ENCODE measurements around the gene CDK5RAP2.
"Not testable (repeated sequence)": the region's sequence is repeated elsewhere in the genome, so short reads cannot be mapped to it uniquely, and the experiment has no call there.

DNA sequence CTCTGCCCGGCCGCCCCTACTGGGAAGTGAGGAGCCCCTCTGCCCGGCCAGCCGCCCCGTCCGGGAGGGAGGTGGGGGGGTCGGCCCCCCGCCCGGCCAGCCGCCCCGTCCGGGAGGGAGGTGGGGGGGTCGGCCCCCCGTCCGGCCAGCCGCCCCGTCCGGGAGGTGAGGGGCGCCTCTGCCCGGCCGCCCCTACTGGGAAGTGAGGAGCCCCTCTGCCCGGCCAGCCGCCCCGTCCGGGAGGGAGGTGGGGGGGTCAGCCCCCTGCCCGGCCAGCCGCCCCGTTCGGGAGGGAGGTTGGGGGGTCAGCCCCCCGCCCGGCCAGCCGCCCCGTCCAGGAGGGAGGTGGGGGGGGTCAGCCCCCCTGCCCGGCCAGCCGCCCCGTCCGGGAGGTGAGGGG, 83.5 kb downstream of the CDK5RAP2 start:
- TF ChIP-seq, protein P1, sequence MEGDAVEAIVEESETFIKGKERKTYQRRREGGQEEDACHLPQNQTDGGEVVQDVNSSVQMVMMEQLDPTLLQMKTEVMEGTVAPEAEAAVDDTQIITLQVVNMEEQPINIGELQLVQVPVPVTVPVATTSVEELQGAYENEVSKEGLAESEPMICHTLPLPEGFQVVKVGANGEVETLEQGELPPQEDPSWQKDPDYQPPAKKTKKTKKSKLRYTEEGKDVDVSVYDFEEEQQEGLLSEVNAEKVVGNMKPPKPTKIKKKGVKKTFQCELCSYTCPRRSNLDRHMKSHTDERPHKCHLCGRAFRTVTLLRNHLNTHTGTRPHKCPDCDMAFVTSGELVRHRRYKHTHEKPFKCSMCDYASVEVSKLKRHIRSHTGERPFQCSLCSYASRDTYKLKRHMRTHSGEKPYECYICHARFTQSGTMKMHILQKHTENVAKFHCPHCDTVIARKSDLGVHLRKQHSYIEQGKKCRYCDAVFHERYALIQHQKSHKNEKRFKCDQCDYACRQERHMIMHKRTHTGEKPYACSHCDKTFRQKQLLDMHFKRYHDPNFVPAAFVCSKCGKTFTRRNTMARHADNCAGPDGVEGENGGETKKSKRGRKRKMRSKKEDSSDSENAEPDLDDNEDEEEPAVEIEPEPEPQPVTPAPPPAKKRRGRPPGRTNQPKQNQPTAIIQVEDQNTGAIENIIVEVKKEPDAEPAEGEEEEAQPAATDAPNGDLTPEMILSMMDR (IDR thresholded peaks at IDR 0.05; ENCODE audit: poor library complexity): not testable (repeated sequence)
- not testable (repeated sequence) for TF ChIP-seq EZH2 (IDR thresholded peaks at IDR 0.05; ENCODE audit: borderline replicate concordance); EZH2phosphoT487 (IDR thresholded peaks at IDR 0.05; ENCODE audit: low read depth, severe bottlenecking, unreplicated experiment)
